Upper lobe of left lung (tissue), 6 donors: ENCODE measurements around the gene MME. TPM values are rescaled to one million over a fixed set of nuclear protein-coding genes. Genes with fewer than 3 reads are reported as not detected.
"Not testable (repeated sequence)": the region's sequence is repeated elsewhere in the genome, so short reads cannot be mapped to it uniquely, and the experiment has no call there.

Experiments used
- ATAC-seq, 2 donors: fragments of 200-7000 bp; cut with Tn5 transposase; one replicate each; pipeline ENCODE4 v1.9.1; 2022; ENCODE audit warnings: mild to moderate bottlenecking in 2 of 2, moderate library complexity in 2 of 2; ENCODE audit not compliant: low FRiP score in 2 of 2
- DNase-seq, 2 donors: peaks; one replicate each; pipeline ENCODE4 v3.0.0-alpha.2; 2019 to 2020
- H3K27ac ChIP-seq, 4 donors: fragments of 200-600 bp; sonication (generic); one replicate each; pipeline ENCODE4 v1.5.1; 2016 to 2019
- H3K27me3 ChIP-seq, 4 donors: fragments of 200-600 bp; sonication (generic); one replicate each; pipeline ENCODE4 v1.5.1; 2017 to 2019
- H3K36me3 ChIP-seq, 4 donors: fragments of 200-600 bp; sonication (generic); one replicate each; pipeline ENCODE4 v1.5.1; 2016 to 2019
- H3K4me1 ChIP-seq, 4 donors: fragments of 200-600 bp; sonication (generic); one replicate each; pipeline ENCODE4 v1.5.1; 2018 to 2019
- H3K4me3 ChIP-seq, 4 donors: fragments of 200-600 bp; sonication (generic); one replicate each; pipeline ENCODE4 v1.5.1; 2017 to 2019; ENCODE audit warnings: mild to moderate bottlenecking in 2 of 4, moderate library complexity in 1 of 4
- H3K9me3 ChIP-seq, 4 donors: fragments of 200-600 bp; sonication (generic); one replicate each; pipeline ENCODE4 v1.5.1; 2018 to 2019
- CTCF ChIP-seq, 6 experiments: fragments of 450-650 bp in 4 of 6; fragments of 200-600 bp in 2 of 6; sonication (generic) in 2 of 6; IDR thresholded peaks; one replicate each; pipeline ENCODE4 v1.5.1; 2016 to 2019; ENCODE audit warnings: antibody characterized with exemption in 6 of 6
- EP300 ChIP-seq, 4 donors: sonication (generic); formaldehyde crosslinking; IDR thresholded peaks; one replicate each; pipeline ENCODE4 v1.5.1; 2017; ENCODE audit warnings: antibody characterized with exemption in 4 of 4, control low read depth in 2 of 4
- POLR2A ChIP-seq, 4 donors: fragments of 450-650 bp; IDR thresholded peaks; one replicate each; pipeline ENCODE4 v1.5.1; 2016 to 2017; ENCODE audit warnings: antibody characterized with exemption in 4 of 4, mild to moderate bottlenecking in 2 of 4
- POLR2AphosphoS5 ChIP-seq, 2 donors: sonication (generic); formaldehyde crosslinking; IDR thresholded peaks; one replicate each; pipeline ENCODE4 v1.5.1; 2017; ENCODE audit warnings: antibody characterized with exemption in 2 of 2
- WGBS, 2 donors: methylation state at CpG; one replicate each; pipeline ENCODE4 v1.1.5; 2017 to 2018; 5-methylcytosine and 5-hydroxymethylcytosine counted together
- total RNA-seq, 6 donors: library from RNA; depleted of rRNA in 4 of 6; stranded (reverse); fragments of >200 nt in 4 of 6; gene quantifications; one replicate each; pipeline versions ENCODE4 v1.1.0 to v1.2.1, GENCODE V29; 2016 to 2021
- donor health status: DM: no; HTN: no; CAD: no; lungs with moderate emphysema.
- donor health status: DM: no; HTN: yes; CAD: no; lungs with severe emphysema.

The MME gene
- total RNA-seq, 6 donors from 2014 or later: 51.8 to 101 (median 74.8) TPM

DNA sequence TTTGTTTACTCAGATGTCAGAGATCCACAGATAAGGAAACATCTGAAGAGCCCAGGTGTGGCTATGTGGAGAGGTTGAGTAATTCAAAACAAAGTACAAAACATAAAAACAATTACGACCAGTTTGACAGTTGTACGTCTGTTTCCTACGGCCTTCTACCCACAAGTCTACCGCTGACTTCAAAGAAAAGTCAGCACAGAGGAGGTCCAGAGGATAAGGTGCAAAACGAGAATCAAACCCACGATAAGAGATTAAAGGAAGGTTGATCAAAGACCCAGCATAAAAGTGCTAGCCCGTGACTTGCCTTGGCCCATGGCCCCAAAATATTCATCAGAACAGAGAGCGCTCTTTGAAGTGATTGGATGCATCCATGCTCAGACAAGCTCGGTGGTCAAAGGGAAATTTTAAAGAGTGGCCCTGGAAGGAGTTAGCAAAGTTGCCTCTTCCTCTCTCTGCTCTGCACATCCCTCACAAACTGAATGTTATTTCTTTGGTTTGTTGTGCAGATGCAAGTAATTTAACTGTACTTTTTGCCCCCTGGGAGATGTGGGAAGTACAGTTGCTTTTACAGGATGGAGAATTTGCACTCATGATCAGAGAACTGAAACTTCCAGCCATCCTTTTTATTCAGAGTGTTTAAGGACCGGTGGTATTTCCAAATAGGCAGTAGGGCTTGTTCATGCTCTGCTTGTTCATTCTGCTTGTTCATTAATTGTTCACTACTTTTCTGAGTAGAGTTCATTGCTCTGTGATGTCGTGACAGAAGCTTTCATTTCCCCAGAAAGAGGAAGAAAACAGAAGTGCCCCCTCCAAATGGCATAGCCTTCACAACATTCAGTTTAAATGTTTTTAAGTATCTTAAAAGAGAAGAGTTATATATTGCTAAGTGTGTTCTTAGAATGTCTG lies 31.1 kb downstream of the MME start:
- no peaks in the 10 kb centered on the region for H3K4me1 ChIP-seq
- no peak overlapping the region for H3K4me3 ChIP-seq
- no peak for ATAC-seq
- no peaks in the 10 kb centered on the region for H3K9me3 ChIP-seq
- H3K36me3 ChIP-seq: no peaks in the 10 kb centered on the region
- no peak for DNase-seq
- H3K27ac ChIP-seq: no peak overlapping the region
- WGBS, 2 donors: 58 to 61% methylated on average over 11 of the region's 11 CpGs
- H3K27me3 ChIP-seq: no peaks in the 10 kb centered on the region
- TF ChIP-seq EP300 (IDR thresholded peaks at IDR 0.05) (no peak), POLR2A (IDR thresholded peaks at IDR 0.05) (no peak), CTCF (IDR thresholded peaks at IDR 0.05) (no peak), POLR2AphosphoS5 (IDR thresholded peaks at IDR 0.05) (no peak)

DNA sequence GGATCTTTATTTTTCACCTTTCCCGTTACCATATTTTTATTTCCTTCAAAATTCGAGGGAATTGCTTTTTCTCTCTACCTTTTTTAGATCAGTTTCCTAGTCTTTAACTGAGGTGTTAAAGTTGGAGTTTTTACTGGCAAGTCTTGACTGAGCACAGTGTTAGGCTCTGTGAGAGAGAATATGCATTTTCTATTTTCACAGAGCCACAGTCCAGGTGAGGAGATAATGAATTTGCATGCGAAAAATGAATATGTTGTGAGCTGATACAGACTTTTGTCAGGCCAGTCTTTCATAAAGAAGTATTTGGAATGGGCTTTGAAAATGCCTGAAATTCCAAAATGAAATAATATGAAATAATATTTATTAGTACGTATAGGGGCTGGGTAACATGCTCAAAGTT lies 31.9 kb downstream of the MME start:
- H3K9me3 ChIP-seq: no peaks in the 10 kb centered on the region
- ATAC-seq (no peak), DNase-seq (no peak)
- no peaks in the 10 kb centered on the region for H3K36me3 ChIP-seq
- no peaks in the 10 kb centered on the region for H3K4me1 ChIP-seq
- no peak overlapping the region for H3K4me3 ChIP-seq
- TF ChIP-seq POLR2AphosphoS5 (IDR thresholded peaks at IDR 0.05): no peak
- no peak for TF ChIP-seq CTCF (IDR thresholded peaks at IDR 0.05)
- no peak for TF ChIP-seq EP300 (IDR thresholded peaks at IDR 0.05)
- TF ChIP-seq POLR2A (IDR thresholded peaks at IDR 0.05): no peak
- no peaks in the 10 kb centered on the region for H3K27me3 ChIP-seq
- no peak overlapping the region for H3K27ac ChIP-seq
- WGBS, 2 donors: 65 to 73% methylated on average over 4 of the region's 4 CpGs

DNA sequence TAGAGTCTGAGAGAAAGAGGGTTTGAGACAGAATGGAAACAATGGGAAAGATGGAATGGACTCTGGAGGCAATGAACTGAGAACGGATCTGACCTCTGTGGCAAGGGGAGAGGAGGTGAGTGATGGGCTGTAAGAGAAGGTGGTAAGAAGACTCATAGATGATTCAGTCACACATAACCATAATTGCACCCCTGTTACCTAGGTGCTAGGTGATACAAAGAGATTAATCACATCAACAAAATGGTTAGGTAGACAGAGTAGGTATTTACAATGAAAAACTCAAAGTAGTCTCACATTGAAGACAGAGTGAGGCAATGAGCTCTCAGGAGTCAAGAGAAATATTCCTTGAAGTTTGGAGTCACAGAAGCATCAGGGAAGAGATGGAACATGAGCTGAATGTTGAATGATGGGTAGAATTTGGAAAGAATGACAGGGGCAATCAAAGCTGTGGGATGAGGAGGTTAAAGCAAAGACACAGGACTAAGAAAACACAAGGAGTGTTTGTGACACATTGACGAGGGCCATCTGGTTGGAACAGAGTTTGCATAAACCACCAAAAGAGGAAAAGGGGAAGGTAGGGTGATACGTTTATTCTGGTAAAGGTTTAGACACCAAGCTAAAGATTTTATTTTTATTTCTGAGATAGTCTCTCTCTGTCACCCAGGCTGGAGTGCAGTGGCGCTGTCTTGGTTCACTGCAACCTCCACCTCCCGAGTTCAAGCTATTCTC lies 32.7 kb downstream of the MME start:
- ATAC-seq: no peak

DNA sequence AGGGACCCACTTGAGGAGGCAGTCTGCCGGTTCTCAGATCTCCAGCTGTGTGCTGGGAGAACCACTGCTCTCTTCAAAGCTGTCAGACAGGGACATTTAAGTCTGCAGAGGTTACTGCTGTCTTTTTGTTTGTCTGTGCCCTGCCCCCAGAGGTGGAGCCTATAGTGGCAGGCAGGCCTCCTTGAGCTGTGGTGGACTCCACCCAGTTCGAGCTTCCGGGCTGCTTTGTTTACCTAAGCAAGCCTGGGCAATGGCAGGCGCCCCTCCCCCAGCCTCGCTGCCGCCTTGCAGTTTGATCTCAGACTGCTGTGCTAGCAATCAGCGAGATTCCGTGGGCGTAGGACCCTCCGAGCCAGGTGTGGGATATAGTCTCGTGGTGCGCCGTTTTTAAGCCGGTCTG lies 44.6 kb downstream of the MME start:
- ATAC-seq: not testable (repeated sequence)

More for the DNA sequence above, 32.7 kb downstream of the MME start:
- Histone ChIP-seq H3K4me3 (no peak overlapping the region), H3K9me3 (no peaks in the 10 kb centered on the region), H3K27ac (no peak overlapping the region), H3K4me1 (no peaks in the 10 kb centered on the region), H3K27me3 (no peaks in the 10 kb centered on the region), H3K36me3 (no peaks in the 10 kb centered on the region)
- TF ChIP-seq CTCF (IDR thresholded peaks at IDR 0.05): no peak
- WGBS, 2 donors: 72% methylated on average over 5 of the region's 5 CpGs
- no peak for DNase-seq

More for the DNA sequence above, 44.6 kb downstream of the MME start:
- not testable (repeated sequence) for H3K4me1 ChIP-seq, H3K36me3 ChIP-seq, H3K27me3 ChIP-seq, H3K9me3 ChIP-seq, H3K4me3 ChIP-seq, H3K27ac ChIP-seq
- peak in 1 of 2 donors; percentile 22 for DNase-seq
- peak in 1 of 6 experiments; percentile 8 for TF ChIP-seq CTCF (IDR thresholded peaks at IDR 0.05)
- no CpG with 5 or more reads among the region's 14 CpGs for WGBS, 2 donors
